GM19240 (cell line): ENCODE results near the gene CTNNB1.

Experiments
- DNase-seq: peaks from one replicate; pipeline ENCODE4 v3.0.0; 2011; ENCODE audit warnings: low spot score; ENCODE audit not compliant: insufficient read length

The CTNNB1 gene

GRCh38 chr3:41216993-41217392, 17.7 kb downstream of the CTNNB1 start:
- DNase-seq: no peak

DNA sequence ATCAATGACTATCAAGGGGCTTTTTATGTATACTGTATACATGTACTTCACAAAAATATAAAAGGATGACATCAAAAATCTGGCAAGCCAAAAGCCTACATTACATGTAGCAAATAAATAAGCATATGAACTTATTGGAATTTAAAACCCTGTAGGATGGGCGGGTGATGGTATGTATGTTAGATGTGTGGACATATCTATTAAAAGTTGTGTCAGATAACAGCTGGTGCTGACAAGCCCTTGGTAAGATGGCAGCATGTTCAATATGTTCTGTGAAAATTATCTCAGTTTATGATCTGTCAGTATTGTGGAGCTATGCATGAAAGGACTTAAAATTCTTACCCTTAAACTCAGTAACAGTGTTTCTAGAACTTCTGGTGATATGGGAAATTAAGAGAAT, 20.1 kb downstream of the CTNNB1 start:
- no peak for DNase-seq

DNA sequence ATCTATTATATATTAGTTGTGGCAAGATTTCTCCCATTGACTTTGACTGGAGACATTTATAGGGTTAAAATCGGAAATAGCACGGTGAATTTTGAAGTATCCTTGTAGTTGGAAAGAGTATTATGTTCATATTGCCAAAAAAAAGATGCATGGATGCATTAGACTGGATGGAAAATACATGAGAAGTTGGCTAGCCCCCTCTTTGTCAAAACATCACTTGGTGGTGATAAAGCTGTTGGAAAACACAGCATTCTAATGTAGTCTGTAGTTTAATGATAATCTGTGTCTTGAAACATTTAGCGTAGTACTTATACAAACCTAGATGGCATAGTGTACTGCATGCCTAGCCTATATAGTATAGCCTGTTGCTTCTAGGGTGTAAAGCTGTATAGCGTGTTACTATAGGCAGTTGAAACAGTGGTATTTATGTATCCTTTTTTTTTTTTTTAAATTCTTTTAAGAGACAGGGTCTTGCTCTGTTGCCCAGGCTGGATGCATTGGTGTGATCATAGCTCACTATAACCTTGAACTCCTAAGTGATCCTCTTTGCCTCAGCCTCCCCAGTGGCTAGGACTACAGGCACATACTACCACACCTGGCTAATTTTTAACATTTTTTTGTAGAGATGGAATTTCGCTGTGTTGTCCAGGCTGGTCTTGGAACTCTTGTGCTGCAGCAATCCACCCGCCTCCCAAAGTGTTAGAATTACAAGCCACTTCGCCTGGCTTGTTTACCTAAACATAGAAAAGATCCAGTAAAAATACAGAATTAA, 21.8 kb downstream of the CTNNB1 start:
- DNase-seq: no peak

- DNase-seq: no peak
These were observed 22.7 kb downstream of the CTNNB1 start for GRCh38 chr3:41222012-41222411.

- no peak for DNase-seq
These were observed 23.2 kb downstream of the CTNNB1 start for GRCh38 chr3:41222501-41222900.

GRCh38 chr3:41223078-41223477, 23.8 kb downstream of the CTNNB1 start:
- no peak for DNase-seq

- no peak for DNase-seq
These were observed 24.4 kb downstream of the CTNNB1 start for GRCh38 chr3:41223691-41224090.

GRCh38 chr3:41224120-41224806, 25.0 kb downstream of the CTNNB1 start:
- no peak for DNase-seq

GRCh38 chr3:41234823-41235721, 35.8 kb downstream of the CTNNB1 start:
- no peak for DNase-seq

DNA sequence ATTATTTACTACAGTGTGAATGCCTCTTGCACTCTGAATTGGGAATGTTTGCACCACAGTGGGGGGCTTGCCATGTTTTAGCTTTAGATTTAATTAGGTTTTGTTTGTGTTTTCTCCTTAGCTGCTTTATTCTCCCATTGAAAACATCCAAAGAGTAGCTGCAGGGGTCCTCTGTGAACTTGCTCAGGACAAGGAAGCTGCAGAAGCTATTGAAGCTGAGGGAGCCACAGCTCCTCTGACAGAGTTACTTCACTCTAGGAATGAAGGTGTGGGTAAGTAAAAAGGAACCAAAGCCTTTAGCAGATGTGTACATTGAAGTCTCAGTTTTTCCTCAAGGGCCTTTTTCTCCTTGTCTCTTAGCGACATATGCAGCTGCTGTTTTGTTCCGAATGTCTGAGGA, 36.9 kb downstream of the CTNNB1 start:
- DNase-seq: no peak

- DNase-seq: no peak
These were observed 38.6 kb downstream of the CTNNB1 start for GRCh38 chr3:41237907-41238306.

GRCh38 chr3:41239587-41239986, 40.3 kb downstream of the CTNNB1 start:
- DNase-seq: no peak

GRCh38 chr3:41241161-41241560, 41.9 kb downstream of the CTNNB1 start:
- no peak for DNase-seq

- DNase-seq: no peak
These were observed 42.7 kb downstream of the CTNNB1 start for GRCh38 chr3:41241800-41242571.

GRCh38 chr3:41243183-41243582, 43.9 kb downstream of the CTNNB1 start:
- no peak for DNase-seq

DNA sequence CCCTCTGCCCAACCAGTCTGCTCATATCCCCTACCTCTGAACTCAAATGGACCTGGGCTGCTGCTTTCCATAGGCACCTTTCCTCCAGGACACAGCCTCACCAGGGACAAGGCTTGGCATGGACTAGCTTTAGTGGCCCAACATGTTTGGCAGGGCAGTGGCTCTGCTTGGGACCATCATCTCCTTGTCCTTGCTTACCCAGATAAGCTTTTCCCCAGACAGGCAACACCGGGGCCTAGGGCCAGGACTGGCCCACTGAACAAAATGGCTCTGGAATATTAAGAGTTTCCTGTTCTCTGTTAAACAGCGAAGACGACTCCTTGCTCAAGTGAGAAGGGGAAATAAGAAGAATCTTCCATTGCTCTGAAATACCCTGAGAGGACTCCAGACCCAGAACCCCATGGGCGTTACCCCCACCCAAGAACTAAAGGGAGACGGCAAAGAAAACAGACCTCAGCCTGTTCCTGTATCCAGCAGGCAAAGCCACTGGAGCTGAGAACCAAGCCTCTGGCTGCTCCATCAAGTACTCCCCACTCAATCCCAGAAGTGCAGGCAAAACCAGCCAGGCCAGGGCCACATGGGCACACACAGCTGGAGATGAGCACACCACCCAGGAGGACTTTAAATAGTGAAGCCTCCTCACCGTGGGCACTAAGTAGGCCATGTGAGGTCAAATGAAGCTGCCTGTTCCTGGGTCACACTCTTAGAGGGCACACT, 45.5 kb downstream of the CTNNB1 start:
- DNase-seq: no peak

DNA sequence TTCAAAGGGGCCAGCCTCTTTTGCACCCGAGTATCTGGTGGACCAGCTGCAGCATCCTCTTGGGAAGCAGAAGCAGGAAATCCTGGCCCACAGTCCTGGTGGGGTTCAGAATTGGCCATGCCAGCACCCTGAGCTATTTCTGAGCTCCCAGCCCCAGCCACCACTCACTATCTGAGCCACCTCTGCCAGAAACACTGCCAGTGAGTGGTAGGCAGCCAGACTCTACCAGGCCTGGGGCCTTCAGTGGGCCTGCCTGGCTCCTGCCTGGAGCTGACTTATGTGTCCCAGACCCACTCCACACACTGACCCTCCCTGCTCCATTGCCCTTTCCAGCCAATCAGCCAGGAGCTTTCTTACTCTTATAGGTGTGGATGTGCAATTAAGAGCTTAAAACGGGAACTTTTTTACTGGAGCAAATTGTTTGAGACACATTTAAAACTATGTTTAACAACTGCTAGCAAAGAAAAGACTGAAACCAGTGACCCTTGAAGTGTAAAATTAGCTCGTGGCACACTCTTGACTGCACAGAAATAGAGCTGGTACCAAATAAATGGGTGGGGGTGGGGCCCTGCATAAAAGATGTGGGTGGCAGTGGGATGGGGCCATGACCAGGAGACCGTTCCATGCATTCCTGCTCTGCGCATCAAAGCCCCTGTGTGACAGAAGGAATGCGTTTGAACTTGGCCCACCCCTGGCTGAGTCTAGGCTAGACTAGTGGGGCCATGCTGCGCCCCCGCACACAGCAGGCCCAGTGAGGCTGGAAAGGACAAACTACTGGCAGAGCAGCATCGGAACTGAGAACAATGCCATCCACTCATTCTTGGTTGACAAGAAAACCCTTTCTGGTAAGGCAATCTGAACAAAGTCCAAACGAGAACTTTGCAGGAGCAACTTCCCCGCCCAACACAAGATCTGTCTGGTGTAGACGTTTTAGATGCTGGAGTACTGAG, 48.0 kb downstream of the CTNNB1 start:
- no peak for DNase-seq

DNA sequence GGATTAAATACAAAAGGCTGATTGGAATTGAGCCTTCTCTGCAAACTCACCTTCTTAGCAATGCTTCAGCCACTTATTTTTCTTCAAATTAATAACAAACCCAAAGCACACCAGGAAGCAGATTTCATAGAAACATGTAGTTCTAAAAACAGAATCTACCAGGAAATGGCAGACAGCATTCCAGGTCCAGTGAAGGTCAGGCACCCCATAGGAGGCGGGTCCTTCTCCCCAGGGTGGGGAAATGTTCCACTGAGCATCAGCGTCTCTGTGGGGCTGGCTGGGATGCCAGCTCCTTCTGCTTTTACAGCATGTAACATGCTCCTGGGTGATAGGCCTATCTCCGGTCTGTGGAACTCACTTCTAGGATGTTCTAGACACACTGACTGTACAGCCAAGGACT, 49.2 kb downstream of the CTNNB1 start:
- no peak for DNase-seq

- DNase-seq: no peak
These were observed 50.0 kb downstream of the CTNNB1 start for GRCh38 chr3:41249318-41249717.
